Subcutaneous abdominal adipose tissue (tissue), 5 donors: ENCODE measurements around the gene PCDHA4.
"Not testable (repeated sequence)": the region's sequence is repeated elsewhere in the genome, so short reads cannot be mapped to it uniquely, and the experiment has no call there.

Source experiments
- H3K27ac ChIP-seq: one replicate; pipeline ENCODE4 v1.7.0; 2013; ENCODE audit warnings: low read depth, mild to moderate bottlenecking, inconsistent platforms, low read length, moderate library complexity
- H3K27me3 ChIP-seq, 5 donors: one replicate each; pipeline ENCODE4 v1.7.0; 2013; ENCODE audit warnings: low read length in 5 of 5, inconsistent platforms in 1 of 5; ENCODE audit not compliant: control insufficient read depth in 5 of 5, insufficient read depth in 4 of 5
- H3K36me3 ChIP-seq, 5 donors: one replicate each; pipeline ENCODE4 v1.7.0; 2013; ENCODE audit warnings: low read length in 5 of 5; ENCODE audit not compliant: control insufficient read depth in 5 of 5, insufficient read depth in 5 of 5
- H3K4me1 ChIP-seq, 5 donors: one replicate each; pipeline ENCODE4 v1.7.0; 2013; ENCODE audit warnings: low read length in 5 of 5, mild to moderate bottlenecking in 3 of 5, moderate library complexity in 1 of 5; ENCODE audit not compliant: control insufficient read depth in 5 of 5, insufficient read depth in 5 of 5
- H3K4me3 ChIP-seq, 5 donors: one replicate each; pipeline ENCODE4 v1.7.0; 2013; ENCODE audit warnings: low read length in 5 of 5, low read depth in 1 of 5
- H3K9ac ChIP-seq, 5 donors: one replicate each; pipeline ENCODE4 v1.7.0; 2013; ENCODE audit warnings: low read length in 5 of 5, mild to moderate bottlenecking in 4 of 5, moderate library complexity in 3 of 5
- H3K9me3 ChIP-seq, 5 donors: one replicate each; pipeline ENCODE4 v1.7.0; 2013; ENCODE audit warnings: low read length in 5 of 5; ENCODE audit not compliant: control insufficient read depth in 5 of 5
- donor health status: healthy.
- donor health status: healthy.
- donor health status: healthy.
- donor health status: healthy.
- donor health status: healthy.

PCDHA4 gene

DNA sequence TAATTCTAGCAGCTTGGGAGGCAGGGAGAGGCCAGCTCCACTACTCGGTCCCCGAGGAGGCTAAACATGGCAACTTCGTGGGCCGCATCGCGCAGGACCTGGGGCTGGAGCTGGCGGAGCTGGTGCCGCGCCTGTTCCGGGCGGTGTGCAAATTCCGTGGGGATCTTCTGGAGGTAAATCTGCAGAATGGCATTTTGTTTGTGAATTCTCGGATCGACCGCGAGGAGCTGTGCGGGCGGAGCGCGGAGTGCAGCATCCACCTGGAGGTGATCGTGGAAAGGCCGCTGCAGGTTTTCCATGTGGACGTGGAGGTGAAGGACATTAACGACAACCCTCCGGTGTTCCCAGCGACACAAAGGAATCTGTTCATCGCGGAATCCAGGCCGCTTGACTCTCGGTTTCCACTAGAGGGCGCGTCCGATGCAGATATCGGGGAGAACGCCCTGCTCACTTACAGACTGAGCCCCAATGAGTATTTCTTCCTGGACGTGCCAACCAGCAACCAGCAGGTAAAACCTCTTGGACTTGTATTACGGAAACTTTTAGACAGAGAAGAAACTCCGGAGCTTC lies 27.7 kb downstream of the PCDHA4 start:
- H3K36me3 ChIP-seq, H3K27ac ChIP-seq, H3K9ac ChIP-seq, H3K4me1 ChIP-seq: not testable (repeated sequence)
- Histone ChIP-seq H3K4me3 (peak overlapping the region; percentile 4 to 54 (median 34)), H3K27me3 (peaks cover 2 to 23% (median 7%) of the 10 kb centered on the region in 5 donors), H3K9me3 (peaks cover 2 to 25% (median 22%) of the 10 kb centered on the region in 5 donors)

- peaks cover 5 to 18% (median 14%) of the 10 kb centered on the region in 5 donors for H3K9me3 ChIP-seq
- peak overlapping the region in 1 of 5 donors; percentile 34 for H3K4me3 ChIP-seq
- H3K27me3 ChIP-seq = peaks cover 2 to 19% (median 7%) of the 10 kb centered on the region in 5 donors
- H3K4me1 ChIP-seq = no peaks in the 10 kb centered on the region
- H3K27ac ChIP-seq = no peak overlapping the region
- no peak overlapping the region for H3K9ac ChIP-seq
- H3K36me3 ChIP-seq = no peaks in the 10 kb centered on the region
Measured at GRCh38 chr5:140835622-140836510, 29.0 kb downstream of the PCDHA4 start.

DNA sequence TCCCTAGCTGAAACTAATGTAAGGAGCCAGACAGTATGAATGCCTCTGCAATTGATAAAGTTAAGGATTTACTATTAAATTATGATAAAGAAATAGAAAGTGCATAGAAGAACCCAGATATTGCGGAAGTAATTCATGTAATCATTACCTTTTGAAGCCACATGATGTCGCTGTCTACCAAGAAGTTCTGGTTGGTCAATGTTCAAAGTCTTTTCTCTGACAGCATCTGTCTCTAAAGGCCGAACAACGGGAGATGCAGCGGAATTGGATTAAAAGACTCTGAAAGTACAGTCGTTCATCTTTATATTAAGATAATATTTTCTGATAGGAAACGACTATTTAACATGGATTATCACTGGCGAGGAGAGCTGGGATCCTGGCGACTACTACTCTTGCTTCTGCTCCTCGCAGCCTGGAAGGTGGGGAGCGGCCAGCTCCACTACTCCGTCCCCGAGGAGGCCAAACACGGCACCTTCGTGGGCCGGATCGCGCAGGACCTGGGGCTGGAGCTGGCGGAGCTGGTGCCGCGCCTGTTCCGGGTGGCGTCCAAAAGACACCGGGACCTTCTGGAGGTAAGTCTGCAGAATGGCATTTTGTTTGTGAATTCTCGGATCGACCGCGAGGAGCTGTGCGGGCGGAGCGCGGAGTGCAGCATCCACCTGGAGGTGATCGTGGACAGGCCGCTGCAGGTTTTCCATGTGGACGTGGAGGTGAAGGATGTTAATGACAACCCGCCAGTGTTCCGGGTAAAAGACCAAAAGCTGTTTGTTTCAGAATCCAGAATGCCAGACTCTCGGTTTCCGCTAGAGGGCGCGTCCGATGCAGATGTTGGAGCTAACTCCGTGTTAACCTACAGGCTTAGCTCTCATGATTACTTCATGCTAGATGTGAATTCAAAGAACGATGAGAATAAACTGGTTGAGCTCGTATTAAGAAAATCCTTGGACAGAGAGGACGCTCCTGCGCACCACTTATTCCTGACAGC lies 34.4 kb downstream of the PCDHA4 start, which contains the start of gene PCDHA8:
TSS of gene PCDHA8 (plus strand) at position 210 of the 985 bp plus-strand sequence. CDS start at position 345, 135 bp downstream.
- Histone ChIP-seq H3K36me3 (no peaks in the 10 kb centered on the region), H3K27me3 (peaks cover 0 to 6% (median under 1%) of the 10 kb centered on the region in 5 donors), H3K4me1 (no peaks in the 10 kb centered on the region), H3K9ac (no peak within 1 kb of the TSS), H3K27ac (no peak within 1 kb of the TSS), H3K9me3 (peaks cover 5 to 26% (median 16%) of the 10 kb centered on the region in 5 donors), H3K4me3 (no peak within 1 kb of the TSS)

DNA sequence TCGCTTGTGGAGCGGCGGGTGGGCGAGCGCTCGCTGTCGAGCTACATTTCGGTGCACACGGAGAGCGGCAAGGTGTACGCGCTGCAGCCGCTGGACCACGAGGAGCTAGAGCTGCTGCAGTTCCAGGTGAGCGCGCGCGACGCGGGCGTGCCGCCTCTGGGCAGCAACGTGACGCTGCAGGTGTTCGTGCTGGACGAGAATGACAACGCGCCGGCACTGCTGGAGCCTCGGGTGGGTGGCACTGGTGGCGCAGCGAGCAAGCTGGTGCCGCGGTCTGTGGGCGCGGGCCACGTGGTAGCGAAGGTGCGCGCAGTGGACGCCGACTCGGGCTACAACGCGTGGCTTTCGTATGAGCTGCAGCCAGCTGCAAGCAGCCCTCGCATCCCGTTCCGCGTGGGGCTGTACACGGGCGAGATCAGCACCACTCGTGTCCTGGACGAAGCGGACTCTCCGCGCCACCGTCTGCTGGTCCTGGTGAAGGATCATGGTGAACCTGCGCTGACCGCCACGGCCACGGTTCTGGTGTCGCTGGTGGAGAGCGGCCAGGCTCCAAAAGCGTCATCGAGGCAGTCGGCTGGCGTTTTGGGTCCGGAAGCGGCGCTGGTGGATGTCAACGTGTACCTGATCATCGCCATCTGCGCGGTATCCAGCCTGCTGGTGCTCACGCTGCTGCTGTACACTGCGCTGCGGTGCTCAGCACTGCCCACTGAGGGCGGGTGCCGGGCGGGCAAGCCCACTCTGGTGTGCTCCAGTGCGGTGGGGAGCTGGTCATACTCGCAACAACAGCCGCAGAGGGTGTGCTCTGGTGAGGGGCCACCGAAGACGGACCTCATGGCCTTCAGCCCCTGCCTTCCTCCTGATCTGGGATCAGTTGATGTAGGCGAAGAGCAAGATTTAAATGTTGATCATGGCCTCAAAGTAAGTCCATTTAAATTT lies 36.2 kb downstream of the PCDHA4 start:
- Histone ChIP-seq H3K4me1 (no peaks in the 10 kb centered on the region), H3K36me3 (no peaks in the 10 kb centered on the region), H3K9ac (no peak overlapping the region), H3K27me3 (peaks cover 0 to 2% (median 0%) of the 10 kb centered on the region in 5 donors), H3K27ac (no peak overlapping the region), H3K9me3 (peaks cover 5 to 24% (median 13%) of the 10 kb centered on the region in 5 donors), H3K4me3 (no peak overlapping the region)

- Histone ChIP-seq H3K4me3 (peak within 1 kb of the TSS in 1 of 5 donors; percentile 42), H3K9me3 (peaks cover under 1 to 19% (median 9%) of the 10 kb centered on the region in 5 donors)
- H3K36me3 ChIP-seq, H3K4me1 ChIP-seq, H3K27me3 ChIP-seq, H3K27ac ChIP-seq, H3K9ac ChIP-seq: not testable (repeated sequence)
Measured at GRCh38 chr5:140848139-140849102, 41.6 kb downstream of the PCDHA4 start, which contains the start of gene PCDHA9. Gene PCDHA9, plus strand, starts transcription at chr5:140848382. Its CDS starts 114 bp downstream, at chr5:140848496.

DNA sequence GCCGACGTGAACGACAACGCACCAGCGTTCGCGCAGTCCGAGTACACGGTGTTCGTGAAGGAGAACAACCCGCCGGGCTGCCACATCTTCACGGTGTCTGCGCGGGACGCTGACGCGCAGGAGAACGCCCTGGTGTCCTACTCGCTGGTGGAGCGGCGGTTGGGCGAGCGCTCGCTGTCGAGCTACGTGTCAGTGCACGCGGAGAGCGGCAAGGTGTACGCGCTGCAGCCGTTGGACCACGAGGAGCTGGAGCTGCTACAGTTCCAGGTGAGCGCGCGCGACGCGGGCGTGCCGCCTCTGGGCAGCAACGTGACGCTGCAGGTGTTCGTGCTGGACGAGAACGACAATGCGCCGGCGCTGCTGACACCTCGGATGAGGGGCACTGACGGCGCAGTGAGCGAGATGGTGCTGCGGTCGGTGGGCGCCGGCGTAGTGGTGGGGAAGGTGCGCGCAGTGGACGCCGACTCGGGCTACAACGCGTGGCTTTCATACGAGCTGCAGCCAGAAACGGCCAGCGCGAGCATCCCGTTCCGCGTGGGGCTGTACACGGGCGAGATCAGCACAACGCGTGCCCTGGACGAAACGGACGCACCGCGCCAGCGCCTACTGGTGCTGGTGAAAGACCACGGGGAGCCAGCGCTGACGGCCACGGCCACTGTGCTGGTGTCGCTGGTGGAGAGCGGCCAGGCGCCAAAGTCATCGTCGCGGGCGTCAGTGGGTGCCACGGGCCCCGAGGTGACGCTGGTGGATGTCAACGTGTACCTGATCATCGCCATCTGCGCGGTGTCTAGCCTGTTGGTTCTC lies 43.2 kb downstream of the PCDHA4 start:
- H3K9me3 ChIP-seq = peaks cover 0 to 17% (median 9%) of the 10 kb centered on the region in 5 donors
- H3K36me3 ChIP-seq, H3K27me3 ChIP-seq, H3K9ac ChIP-seq, H3K4me1 ChIP-seq, H3K27ac ChIP-seq: not testable (repeated sequence)
- H3K4me3 ChIP-seq = peak overlapping the region in 1 of 5 donors; percentile 22

GRCh38 chr5:140855772-140856674 lies 49.2 kb downstream of the PCDHA4 start, which contains the start of gene PCDHA10:
Gene PCDHA10, plus strand, starts transcription at chr5:140855897. Its CDS starts 152 bp downstream, at chr5:140856049.
- Histone ChIP-seq H3K9me3 (peaks cover 0 to 19% (median 13%) of the 10 kb centered on the region in 5 donors), H3K36me3 (no peaks in the 10 kb centered on the region), H3K27me3 (peaks cover 0 to 7% (median 0%) of the 10 kb centered on the region in 5 donors), H3K4me1 (no peaks in the 10 kb centered on the region), H3K4me3 (peak within 1 kb of the TSS in 4 of 5 donors; percentile 37 to 57 (median 42)), H3K9ac (no peak within 1 kb of the TSS), H3K27ac (no peak within 1 kb of the TSS)
